Heart left ventricle (tissue), 16 donors: ENCODE data around the gene CTNNB1. TPM values are rescaled to one million over a fixed set of nuclear protein-coding genes. Genes with fewer than 3 reads are reported as not detected.
"Not testable (repeated sequence)": the region's sequence is repeated elsewhere in the genome, so short reads cannot be mapped to it uniquely, and the experiment has no call there.

ENCODE experiments used
- ATAC-seq, 4 donors: fragments of 200-7000 bp; cut with Tn5 transposase; one replicate each; pipeline ENCODE4 v1.9.1; 2020 to 2022; ENCODE audit warnings: moderate library complexity in 4 of 4, mild to moderate bottlenecking in 3 of 4, moderate number of reproducible peaks in 1 of 4
- DNase-seq, 5 donors: peaks; one replicate each; pipeline ENCODE4 v3.0.0-alpha.2; 2020
- H3K27ac ChIP-seq, 12 donors: fragments of 200-600 bp; sonication (generic) in 4 of 12; one replicate each; pipeline versions ENCODE4 v1.5.0 to v1.8.0; 2016 to 2022; ENCODE audit warnings: mild to moderate bottlenecking in 2 of 12
- H3K27me3 ChIP-seq, 9 donors: fragments of 200-600 bp; sonication (generic) in 2 of 9; one replicate each; pipeline versions ENCODE4 v1.5.1 to v1.8.0; 2016 to 2022; ENCODE audit warnings: mild to moderate bottlenecking in 3 of 9
- H3K36me3 ChIP-seq, 9 donors: fragments of 200-600 bp; sonication (generic) in 2 of 9; one replicate each; pipeline versions ENCODE4 v1.5.0 to v1.8.0; 2018 to 2022; ENCODE audit warnings: mild to moderate bottlenecking in 2 of 9
- H3K4me1 ChIP-seq, 12 donors: fragments of 200-600 bp; sonication (generic) in 4 of 12; one replicate each; pipeline versions ENCODE4 v1.5.0 to v1.8.0; 2016 to 2022; ENCODE audit warnings: mild to moderate bottlenecking in 3 of 12
- H3K4me3 ChIP-seq, 12 donors: fragments of 200-600 bp; sonication (generic) in 4 of 12; one replicate each; pipeline versions ENCODE4 v1.5.0 to v1.8.0; 2017 to 2022; ENCODE audit warnings: mild to moderate bottlenecking in 9 of 12, moderate library complexity in 4 of 12
- H3K9me3 ChIP-seq, 12 donors: fragments of 200-600 bp; sonication (generic) in 4 of 12; one replicate each; pipeline versions ENCODE4 v1.5.0 to v1.8.0; 2016 to 2022; ENCODE audit warnings: mild to moderate bottlenecking in 1 of 12
- CTCF ChIP-seq, 12 donors: fragments of 200-600 bp; sonication (generic) in 4 of 12; IDR thresholded peaks; one replicate each; pipeline versions ENCODE4 v1.5.0 to v1.8.0; 2018 to 2022; ENCODE audit warnings: antibody characterized with exemption in 12 of 12, mild to moderate bottlenecking in 5 of 12
- POLR2A ChIP-seq, 2 donors: fragments of 450-650 bp; IDR thresholded peaks; one replicate each; pipeline ENCODE4 v1.6.1; 2017; ENCODE audit warnings: antibody characterized with exemption in 2 of 2, mild to moderate bottlenecking in 2 of 2, moderate library complexity in 2 of 2
- WGBS, 4 donors: extraction: QIAGEN DNeasy Blood & Tissue Kit in 2 of 4; methylation state at CpG; one replicate each; pipeline versions ENCODE4 v1.1.5 to v1.1.7; 2013 to 2018; 5-methylcytosine and 5-hydroxymethylcytosine counted together
- intact Hi-C, 10 donors: fragments of 100-400 bp; cut with DNase I; formaldehyde crosslinking; loops; one replicate each; pipeline versions ENCODE4 v1.11.1 to v1.14.2; 2022
- polyA plus RNA-seq, 2 donors: library from polyadenylated mRNA; stranded (reverse); fragments of 200-250 nt; gene quantifications; one replicate each; pipeline ENCODE4 v1.2.3, GENCODE V29; 2013
- total RNA-seq, 9 donors: library from RNA; depleted of rRNA in 2 of 9; stranded (reverse); fragments of >200 nt in 2 of 9; fragmentation: NEBNext Ultra II Directional in 3 of 9; extraction: Animal tissue kit (Norgen Biotek cat#: 25700) in 3 of 9; gene quantifications; one replicate each; pipeline versions ENCODE4 v1.1.0 to v1.2.4, GENCODE V29; 2016 to 2023
- donor health status: ischemic (EF 13 %, LVEDD 7.1; RV severe dilation, severe dysfunction).
- donor health status: healthy with polysubstance abuse.
- donor health status: DM: no; HTN: yes; CAD: no.
- donor health status: DM: no; HTN: no; CAD: no.
- donor health status: ischemic (EF 25% LVEDD 6.9; RV normal size, moderate dysfunction).
- donor health status: ischemic (EF 25% LVEDD 5.7; RV mildly dilated, moderate dysfunction).
- donor health status: healthy.
- donor health status: DM: yes; HTN: yes; CAD: no.
- donor health status: ischemic (EF 35%, LVEDD 5.7; RV mildly dilated, moderate dysfunction).
- donor health status: nonischemic (EF 11% LVEDD 7.7; RV severe dilation, severe dysfunction).
- donor health status: DM: yes; HTN: yes; CAD: no.
- donor health status: PGD.
- donor health status: ischemic (EF 29% LVEDD 5.4; RV normal size, mild dysfunction).
- donor health status: nonischemic (EF 23%, LVEDD 6.1; RV moderate dilation, normal function).

The CTNNB1 gene
- total and polyA plus RNA-seq, 11 donors: 25.6 to 301 (median 208) TPM

DNA sequence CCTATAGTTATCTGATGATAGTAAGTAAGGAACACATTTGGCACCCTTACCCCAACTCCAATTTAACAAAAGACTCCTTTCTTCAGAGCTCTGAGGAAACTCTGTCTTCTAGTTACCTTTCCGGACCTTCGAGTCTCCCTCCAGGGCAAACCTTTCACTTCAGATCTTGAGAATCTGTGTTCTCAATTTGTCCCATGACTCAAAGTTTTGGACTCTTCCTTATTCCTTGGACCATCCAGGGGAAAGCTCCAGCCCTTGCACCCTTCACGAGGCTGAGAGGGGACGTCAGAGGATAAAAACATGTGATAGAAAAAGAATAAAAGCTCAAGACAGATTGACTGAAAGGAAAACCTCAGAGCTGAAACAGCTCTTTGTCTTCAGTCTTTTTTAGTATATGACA lies 76.9 kb downstream of the CTNNB1 start:
- no peak for DNase-seq
- ATAC-seq: no peak
- Histone ChIP-seq H3K27me3 (no peaks in the 10 kb centered on the region), H3K4me3 (no peak overlapping the region), H3K9me3 (peaks cover 0 to 14% (median 0%) of the 10 kb centered on the region in 12 donors), H3K36me3 (no peaks in the 10 kb centered on the region), H3K4me1 (no peaks in the 10 kb centered on the region), H3K27ac (no peak overlapping the region)
- no peak for TF ChIP-seq POLR2A (IDR thresholded peaks at IDR 0.05)
- TF ChIP-seq CTCF (IDR thresholded peaks at IDR 0.05): no peak
- intact Hi-C loops: no loop called here
- WGBS, 4 donors: 79 to 87% (median 83%) methylated on average over 4 of the region's 4 CpGs

- Histone ChIP-seq H3K4me3 (no peak overlapping the region), H3K36me3 (no peaks in the 10 kb centered on the region), H3K4me1 (no peaks in the 10 kb centered on the region), H3K27ac (no peak overlapping the region), H3K9me3 (peaks cover 0 to 15% (median 0%) of the 10 kb centered on the region in 12 donors), H3K27me3 (no peaks in the 10 kb centered on the region)
- DNase-seq: no peak
- 67 to 83% (median 75%) methylated on average over 8 to 16 of the region's 16 CpGs for WGBS, 4 donors
- ATAC-seq: no peak
- intact Hi-C loops: no loop called here
- TF ChIP-seq CTCF (IDR thresholded peaks at IDR 0.05) (no peak), POLR2A (IDR thresholded peaks at IDR 0.05) (no peak)
Observed at GRCh38 chr3:41277790-41278465, 78.6 kb downstream of the CTNNB1 start.

DNA sequence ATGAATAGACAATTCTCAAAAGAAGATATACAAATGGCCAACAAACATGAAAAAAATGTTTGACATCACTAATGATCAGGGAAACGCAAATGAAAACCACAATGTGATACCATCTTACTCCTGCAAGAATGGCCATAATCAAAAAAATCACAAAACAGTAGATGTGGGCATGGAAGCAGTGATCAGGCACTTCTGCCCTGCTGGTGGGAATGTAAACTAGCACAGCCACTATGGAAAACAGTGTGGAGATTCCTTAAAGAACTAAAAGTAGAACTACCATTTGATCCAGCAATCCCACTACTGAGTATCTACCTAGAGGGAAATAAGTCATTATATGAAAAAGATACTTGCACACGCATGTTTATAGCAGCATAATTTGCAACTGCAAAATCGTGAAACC lies 85.6 kb downstream of the CTNNB1 start:
- H3K36me3 ChIP-seq, DNase-seq, H3K27ac ChIP-seq, H3K4me3 ChIP-seq, H3K27me3 ChIP-seq, H3K4me1 ChIP-seq, intact Hi-C loops, ATAC-seq: not testable (repeated sequence)
- 91 to 97% (median 95%) methylated on average over 3 of the region's 3 CpGs for WGBS, 4 donors
- peaks cover 0 to 12% (median 0%) of the 10 kb centered on the region in 12 donors for H3K9me3 ChIP-seq

GRCh38 chr3:41286305-41286704 lies 87.0 kb downstream of the CTNNB1 start:
- Histone ChIP-seq H3K27ac (no peak overlapping the region), H3K36me3 (no peaks in the 10 kb centered on the region), H3K27me3 (no peaks in the 10 kb centered on the region), H3K4me3 (no peak overlapping the region), H3K9me3 (peaks cover 0 to 12% (median 0%) of the 10 kb centered on the region in 12 donors), H3K4me1 (peaks cover 0 to 6% (median 0%) of the 10 kb centered on the region in 12 donors)
- 72 to 96% (median 87%) methylated on average over 6 of the region's 6 CpGs for WGBS, 4 donors
- DNase-seq (no peak), ATAC-seq (no peak)
- TF ChIP-seq CTCF (IDR thresholded peaks at IDR 0.05): no peak
- no peak for TF ChIP-seq POLR2A (IDR thresholded peaks at IDR 0.05)
- intact Hi-C loops: no loop called here

DNA sequence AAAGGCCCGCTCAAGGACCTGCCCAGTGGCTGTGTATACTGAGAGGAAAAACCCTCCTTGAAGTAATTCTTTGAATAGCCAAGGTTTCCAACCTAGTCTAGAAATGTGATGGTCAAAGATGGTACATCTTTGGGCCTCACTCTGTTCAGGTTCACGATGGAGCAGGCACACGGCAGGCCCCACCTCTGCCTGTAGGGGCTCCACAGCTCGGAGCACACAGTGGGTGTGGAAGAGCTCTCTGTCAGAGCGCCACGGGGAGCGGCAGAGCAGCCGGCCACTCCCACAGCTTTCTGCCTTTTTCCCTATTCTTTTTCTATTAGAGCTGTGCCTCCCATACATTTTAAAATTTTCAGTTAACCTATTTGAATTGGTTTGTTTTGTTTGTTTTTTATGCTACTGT lies 89.5 kb downstream of the CTNNB1 start:
- intact Hi-C loops: no loop called here
- no peak overlapping the region for H3K27ac ChIP-seq
- H3K36me3 ChIP-seq: no peaks in the 10 kb centered on the region
- no peaks in the 10 kb centered on the region for H3K27me3 ChIP-seq
- WGBS, 4 donors: 93 to 95% (median 95%) methylated on average over 8 of the region's 8 CpGs
- TF ChIP-seq POLR2A (IDR thresholded peaks at IDR 0.05) (no peak), CTCF (IDR thresholded peaks at IDR 0.05) (no peak)
- H3K4me3 ChIP-seq: no peak overlapping the region
- peaks cover 0 to 3% (median 0%) of the 10 kb centered on the region in 12 donors for H3K9me3 ChIP-seq
- DNase-seq (no peak), ATAC-seq (no peak)
- peaks cover 0 to 6% (median 0%) of the 10 kb centered on the region in 12 donors for H3K4me1 ChIP-seq
